ENCODE measurements around the gene RPLP2. TPM values are rescaled to one million over a fixed set of nuclear protein-coding genes. Genes with fewer than 3 reads are reported as not detected.

Gene RPLP2
- total and polyA plus RNA-seq, 2 donors (not counting 1 experiment from before 2014, with no cell fraction given), result 525 to 3,947 TPM

DNA sequence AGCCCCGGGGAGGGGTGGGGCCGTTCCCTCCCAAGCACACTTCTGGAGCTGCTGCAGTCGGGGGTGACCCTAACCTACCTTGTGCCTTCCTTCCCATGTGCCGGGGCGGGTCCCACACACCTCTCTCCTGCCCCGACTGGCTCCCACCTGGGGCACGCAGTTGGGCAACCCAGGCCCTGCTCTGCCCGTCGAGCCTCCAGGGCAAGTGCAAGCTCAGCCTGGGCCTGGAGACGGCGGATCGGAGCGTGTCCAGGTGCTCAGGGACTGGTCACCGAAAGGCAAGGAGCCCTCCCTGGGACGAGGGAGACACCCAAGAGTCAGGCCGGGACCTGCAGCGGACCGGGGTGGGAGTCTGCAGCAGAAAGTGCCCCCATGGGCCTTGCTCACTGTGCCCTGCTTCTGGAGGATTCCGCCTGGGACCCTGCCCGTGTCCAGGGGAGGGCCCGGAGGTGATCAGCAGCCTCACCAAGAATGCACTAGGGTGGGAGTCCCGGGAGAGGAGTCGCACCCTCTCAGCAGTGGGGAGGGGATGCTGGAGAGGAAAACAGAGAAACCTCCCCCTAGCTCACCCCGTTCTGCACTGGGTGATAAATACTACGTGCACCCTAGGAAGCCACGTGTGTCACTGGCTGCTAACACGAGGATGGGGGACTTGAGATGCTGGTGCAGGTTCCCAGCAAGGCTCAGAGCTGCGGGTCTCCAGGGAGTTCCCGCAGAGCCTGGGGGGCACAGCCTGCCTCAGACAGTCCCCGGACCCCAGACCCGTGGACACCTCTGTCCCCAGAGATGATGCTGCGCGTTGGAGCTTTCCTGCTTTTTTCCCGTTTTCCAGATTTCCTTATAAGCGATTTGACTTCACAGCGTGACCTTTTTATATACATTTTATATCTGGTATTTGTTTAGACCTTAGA lies 27.2 kb upstream of the RPLP2 start:
- no peak overlapping the region for H3K27ac Mint-ChIP-seq
- Histone ChIP-seq H3K27me3 (replicated peaks in 1 of 4; ENCODE audit: control extremely low read depth in 1 of 4, control insufficient read depth in 3 of 4, insufficient read depth in 4 of 4, low read length in 3 of 4) (no peaks in the 10 kb centered on the region), H3K9me3 (ENCODE audit: control extremely low read depth in 1 of 3, control insufficient read depth in 2 of 3, insufficient read depth in 1 of 3, low read length in 2 of 3) (no peaks in the 10 kb centered on the region), H3K9ac (ENCODE audit: low read length) (no peak overlapping the region), H3K4me2 (replicated peaks; ENCODE audit: low read depth, low read length, poor library complexity, severe bottlenecking) (no peak overlapping the region), H2AFZ (ENCODE audit: insufficient read depth, low read depth, low read length, poor library complexity, severe bottlenecking) (no peak overlapping the region), H3K79me2 (ENCODE audit: control insufficient read depth, insufficient read depth, low read length) (peaks cover 16% of the 10 kb centered on the region), H3K36me3 (replicated peaks in 1 of 2; ENCODE audit: control extremely low read depth in 1 of 2, control insufficient read depth in 1 of 2, extremely low read depth in 1 of 2, insufficient read depth in 2 of 2, low read length in 1 of 2) (no peaks in the 10 kb centered on the region), H3K4me1 (ENCODE audit: control insufficient read depth in 2 of 2, insufficient read depth in 2 of 2, low read length in 2 of 2) (peaks cover 5 to 8% of the 10 kb centered on the region in 2 donors), H3K27ac (ENCODE audit: low read length in 2 of 2) (no peak overlapping the region), H4K20me1 (ENCODE audit: control insufficient read depth, insufficient read depth, low read length, poor library complexity, severe bottlenecking) (peaks cover 23% of the 10 kb centered on the region), H3K4me3 (ENCODE audit: control extremely low read depth in 1 of 5, extremely low read depth in 1 of 5, insufficient read depth in 1 of 5, low read depth in 2 of 5, low read length in 4 of 5) (no peak overlapping the region)
- ChIA-PET CTCF (interaction anchor here (2.0 kb wide), 1 partner anchor 15 kb away, joined by 4 read pairs; no protein-coding TSS in a partner anchor), POLR2A (interaction anchor here (0.9 kb wide), 1 partner anchor 228 kb away, joined by 5 read pairs; no protein-coding TSS in a partner anchor)
- H3K4me1 Mint-ChIP-seq, result peaks cover 8% of the 10 kb centered on the region
- no peaks in the 10 kb centered on the region for H3K27me3 Mint-ChIP-seq
- 94% methylated on average over 26 of the region's 36 CpGs for WGBS (ENCODE audit: insufficient coverage)
- TF ChIP-seq CTCF (IDR thresholded peaks at IDR 0.05) (no peak), EZH2 (IDR thresholded peaks at IDR 0.05; ENCODE audit: borderline replicate concordance, insufficient read depth, low read depth, low read length, poor library complexity, severe bottlenecking) (no peak)
- intact Hi-C loops (cut with micrococcal nuclease), result no loop called here
- ATAC-seq (ENCODE audit: low read depth) (no peak), DNase-seq (peak; percentile 14)
- no peaks in the 10 kb centered on the region for H3K9me3 Mint-ChIP-seq (ENCODE audit: insufficient read depth)
- no peak overlapping the region for H3K4me3 Mint-ChIP-seq

DNA sequence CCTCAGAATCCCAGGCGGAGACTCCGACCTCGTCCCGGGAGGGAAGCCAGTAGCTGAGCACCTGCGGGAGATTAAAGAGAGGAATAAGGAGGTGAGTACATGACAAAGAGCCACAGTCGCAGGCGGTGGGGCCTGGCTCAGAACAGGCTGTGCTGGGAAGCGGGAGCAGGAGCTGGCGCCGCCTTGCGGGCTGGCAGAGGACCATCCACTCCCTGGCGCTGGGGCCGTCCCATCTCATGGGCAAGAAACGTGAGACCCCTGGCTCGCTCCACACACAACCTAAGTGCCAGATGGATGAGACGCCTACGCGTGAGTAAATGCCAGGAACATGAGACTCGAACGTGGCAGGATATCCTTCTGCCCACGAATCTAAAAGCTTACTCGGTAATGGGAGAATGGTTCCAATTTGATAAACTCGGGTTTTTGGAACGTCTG lies 26.2 kb upstream of the RPLP2 start:
- Mint-ChIP-seq H3K4me1 (peaks cover 8% of the 10 kb centered on the region), H3K27me3 (no peaks in the 10 kb centered on the region), H3K4me3 (no peak overlapping the region), H3K27ac (no peak overlapping the region), H3K9me3 (ENCODE audit: insufficient read depth) (no peaks in the 10 kb centered on the region)
- DNase-seq, result no peak
- Histone ChIP-seq H4K20me1 (ENCODE audit: control insufficient read depth, insufficient read depth, low read length, poor library complexity, severe bottlenecking) (peaks cover 20% of the 10 kb centered on the region), H3K27me3 (replicated peaks in 1 of 4; ENCODE audit: control extremely low read depth in 1 of 4, control insufficient read depth in 3 of 4, insufficient read depth in 4 of 4, low read length in 3 of 4) (peaks cover 0 to 5% (median 0%) of the 10 kb centered on the region in 4 experiments), H3K27ac (ENCODE audit: low read length in 2 of 2) (no peak overlapping the region), H3K4me2 (replicated peaks; ENCODE audit: low read depth, low read length, poor library complexity, severe bottlenecking) (no peak overlapping the region), H3K36me3 (replicated peaks in 1 of 2; ENCODE audit: control extremely low read depth in 1 of 2, control insufficient read depth in 1 of 2, extremely low read depth in 1 of 2, insufficient read depth in 2 of 2, low read length in 1 of 2) (no peaks in the 10 kb centered on the region), H2AFZ (ENCODE audit: insufficient read depth, low read depth, low read length, poor library complexity, severe bottlenecking) (no peak overlapping the region), H3K9me3 (ENCODE audit: control extremely low read depth in 1 of 3, control insufficient read depth in 2 of 3, insufficient read depth in 1 of 3, low read length in 2 of 3) (no peaks in the 10 kb centered on the region), H3K79me2 (ENCODE audit: control insufficient read depth, insufficient read depth, low read length) (peaks cover 5% of the 10 kb centered on the region), H3K9ac (ENCODE audit: low read length) (no peak overlapping the region), H3K4me3 (ENCODE audit: control extremely low read depth in 1 of 5, extremely low read depth in 1 of 5, insufficient read depth in 1 of 5, low read depth in 2 of 5, low read length in 4 of 5) (no peak overlapping the region), H3K4me1 (ENCODE audit: control insufficient read depth in 2 of 2, insufficient read depth in 2 of 2, low read length in 2 of 2) (peaks cover 4 to 11% of the 10 kb centered on the region in 2 donors)
- POLR2A ChIA-PET, result interaction anchor here (0.6 to 0.9 kb wide), 2 partner anchors 9 to 229 kb away, joined by 3 to 5 read pairs; no protein-coding TSS in a partner anchor
- WGBS (ENCODE audit: insufficient coverage), result 63% methylated on average over 24 of the region's 24 CpGs
- CTCF ChIA-PET, result interaction anchor here (0.8 to 2.0 kb wide), 3 partner anchors 12 to 444 kb away, joined by 3 to 4 read pairs (median 4); no protein-coding TSS in a partner anchor
- no peak for TF ChIP-seq EZH2 (IDR thresholded peaks at IDR 0.05; ENCODE audit: borderline replicate concordance, insufficient read depth, low read depth, low read length, poor library complexity, severe bottlenecking)
- peak; percentile 36 for TF ChIP-seq CTCF (IDR thresholded peaks at IDR 0.05)
- peak; percentile 41 for ATAC-seq (ENCODE audit: low read depth)
- intact Hi-C loops (cut with micrococcal nuclease), result no loop called here
